ENCODE results near the gene PILRB.
"Not testable (repeated sequence)": the region's sequence is repeated elsewhere in the genome, so short reads cannot be mapped to it uniquely, and the experiment has no call there.

The PILRB gene

DNA sequence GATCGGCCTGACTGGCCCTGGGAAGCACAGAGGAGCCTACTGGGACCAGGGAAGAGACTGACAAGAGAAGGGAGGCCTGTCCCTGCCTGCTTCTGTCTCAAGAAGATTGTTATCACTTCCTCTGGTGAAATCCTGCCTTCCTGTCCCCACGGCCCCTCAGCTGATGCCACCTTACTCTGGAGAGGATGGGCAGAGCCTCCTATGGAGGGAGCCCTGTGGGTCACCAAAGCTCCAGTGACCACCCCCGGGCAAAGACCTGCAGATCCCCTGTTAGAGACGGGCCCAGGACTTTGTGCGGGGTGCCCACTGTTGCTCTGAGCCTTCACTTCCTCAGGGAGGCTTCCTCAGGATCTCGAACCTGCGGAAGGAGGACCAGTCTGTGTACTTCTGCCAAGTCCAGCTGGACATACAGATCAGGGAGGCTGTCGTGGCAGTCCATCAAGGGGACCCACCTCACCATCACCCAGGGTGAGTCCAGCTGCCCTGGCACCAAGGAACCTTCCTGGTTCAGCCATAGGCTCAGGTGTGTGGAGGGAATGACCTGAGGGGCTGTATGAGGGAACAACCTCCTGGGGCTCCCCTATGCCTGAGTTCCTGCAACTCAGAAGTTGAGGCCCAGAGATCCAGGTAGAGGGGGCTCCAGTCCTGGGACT is 1.4 kb upstream of the PILRB start:
- FAIRE-seq, result no peak

DNA sequence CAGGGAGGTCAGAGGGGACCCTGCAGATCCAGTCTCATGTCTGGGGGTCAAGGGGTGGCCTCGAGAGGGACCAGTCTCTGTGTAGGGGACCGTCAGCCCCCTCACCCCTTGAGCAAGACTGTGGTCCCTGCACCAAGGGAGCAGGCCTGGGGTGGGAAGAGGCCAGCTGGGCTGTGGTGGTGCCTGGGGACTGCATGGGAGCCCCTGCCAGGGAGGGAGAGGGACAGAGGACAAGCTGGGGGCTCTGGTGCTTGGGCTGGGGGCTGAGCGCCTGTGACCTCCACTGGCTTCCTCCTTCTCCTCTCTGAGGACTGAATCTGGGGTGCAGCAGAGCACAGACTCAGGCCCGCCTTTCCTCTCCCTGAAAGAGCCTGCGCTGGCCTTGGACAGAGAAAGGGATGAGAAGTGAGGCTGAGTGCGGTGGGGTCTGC is 771 bp upstream of the PILRB start:
- no peak for FAIRE-seq

DNA sequence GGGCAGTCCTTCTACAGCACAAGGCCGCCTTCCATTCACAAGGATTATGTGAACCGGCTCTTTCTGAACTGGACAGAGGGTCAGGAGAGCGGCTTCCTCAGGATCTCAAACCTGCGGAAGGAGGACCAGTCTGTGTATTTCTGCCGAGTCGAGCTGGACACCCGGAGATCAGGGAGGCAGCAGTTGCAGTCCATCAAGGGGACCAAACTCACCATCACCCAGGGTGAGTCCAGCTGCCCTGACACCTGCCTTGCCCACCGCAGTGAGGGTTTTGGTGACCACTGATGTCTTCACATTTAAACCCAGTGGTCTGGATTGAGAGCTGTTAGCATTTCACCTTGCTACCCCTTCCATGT is 918 bp downstream of the PILRB start:
- no peak for FAIRE-seq

DNA sequence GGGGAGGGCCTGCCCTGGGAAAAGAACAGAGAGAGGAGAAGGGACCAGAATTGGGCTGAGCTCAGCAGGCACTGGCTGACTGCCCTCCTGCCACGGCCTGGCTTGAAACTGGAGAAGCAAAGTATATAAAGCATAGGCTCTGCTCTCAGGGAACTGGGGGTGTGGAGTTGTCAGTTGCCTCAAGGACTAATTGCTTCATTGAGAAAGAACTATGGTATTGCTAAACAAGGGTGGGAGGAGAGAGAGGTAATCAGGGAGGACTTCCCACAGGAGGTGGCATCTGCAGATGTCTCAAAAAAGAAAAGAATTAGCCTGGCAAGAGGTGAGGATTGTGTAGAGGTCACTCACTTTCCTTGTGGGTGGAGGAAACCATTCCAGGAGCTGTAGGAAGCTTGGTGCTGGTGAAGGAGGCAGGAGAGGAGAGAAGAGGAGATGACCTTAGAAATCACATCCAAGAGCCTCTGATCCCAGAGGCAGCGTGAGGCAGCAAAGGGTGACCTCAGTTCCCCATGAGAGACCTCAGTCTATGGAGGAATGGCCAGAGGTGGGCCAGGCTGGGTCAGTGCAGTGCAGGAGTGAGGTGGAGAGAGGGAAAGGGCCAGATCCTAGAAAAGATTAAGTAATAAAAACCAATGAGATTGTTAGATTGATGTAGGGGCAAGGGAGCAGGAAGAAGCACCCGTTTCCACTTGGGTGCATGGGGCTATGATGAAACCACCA is 2.4 kb downstream of the PILRB start:
- FAIRE-seq, result no peak

DNA sequence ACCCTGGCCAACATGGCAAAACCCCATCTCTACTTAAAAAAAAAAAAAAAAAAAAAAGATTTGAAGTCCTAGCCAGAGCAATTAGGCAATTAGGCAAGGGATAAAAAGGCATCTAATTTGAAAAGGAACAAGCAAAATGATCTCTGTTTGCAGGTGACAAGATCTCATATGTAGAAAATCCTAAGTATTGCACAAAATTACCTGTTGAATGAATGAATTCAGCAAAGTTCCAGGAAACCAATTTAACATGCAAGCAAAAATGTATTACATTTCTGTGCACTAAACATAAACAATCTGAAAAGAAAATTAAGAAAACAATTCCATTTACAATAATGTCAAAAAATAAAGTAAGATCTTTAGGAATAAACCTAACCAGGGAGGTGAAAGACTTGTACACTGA is 5.2 kb downstream of the PILRB start:
- no peak for FAIRE-seq

DNA sequence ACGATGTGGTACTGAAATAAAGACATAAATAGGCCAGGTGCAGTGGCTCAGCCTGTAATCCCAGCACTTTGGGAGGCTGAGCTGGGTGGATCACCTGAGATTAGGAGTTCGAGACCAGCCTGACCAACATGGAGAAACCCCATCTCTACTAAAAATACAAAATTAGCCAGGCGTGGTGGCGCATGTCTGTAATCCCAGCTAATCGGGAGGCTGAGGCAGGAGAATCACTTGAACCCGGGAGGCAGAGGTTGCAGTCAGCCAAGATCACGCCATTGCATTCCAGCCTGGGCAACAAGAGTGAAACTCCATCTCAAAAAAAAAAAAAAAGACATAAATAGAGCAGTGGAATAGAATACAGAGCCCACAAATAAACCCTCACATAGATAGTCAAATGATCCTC is 5.9 kb downstream of the PILRB start:
- FAIRE-seq, result not testable (repeated sequence)

DNA sequence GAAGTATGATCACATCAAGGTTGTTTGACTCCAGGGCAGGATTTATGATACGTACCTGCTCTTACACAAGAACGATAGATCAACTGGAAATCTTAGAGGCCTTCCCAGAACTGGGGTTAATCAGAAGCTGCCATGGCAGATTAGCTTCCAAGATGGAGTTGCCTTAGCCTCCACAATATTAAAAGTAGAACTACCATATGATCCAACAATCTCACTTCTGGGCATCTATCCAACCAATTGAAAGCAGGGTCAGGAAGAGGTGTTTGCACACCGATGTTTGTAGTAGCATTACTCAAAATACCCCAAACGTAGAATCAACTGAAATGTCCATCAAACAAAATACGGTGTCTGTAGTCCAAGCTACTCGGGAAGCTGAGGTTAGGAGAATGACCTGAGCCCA is 6.6 kb downstream of the PILRB start:
- FAIRE-seq, result no peak

DNA sequence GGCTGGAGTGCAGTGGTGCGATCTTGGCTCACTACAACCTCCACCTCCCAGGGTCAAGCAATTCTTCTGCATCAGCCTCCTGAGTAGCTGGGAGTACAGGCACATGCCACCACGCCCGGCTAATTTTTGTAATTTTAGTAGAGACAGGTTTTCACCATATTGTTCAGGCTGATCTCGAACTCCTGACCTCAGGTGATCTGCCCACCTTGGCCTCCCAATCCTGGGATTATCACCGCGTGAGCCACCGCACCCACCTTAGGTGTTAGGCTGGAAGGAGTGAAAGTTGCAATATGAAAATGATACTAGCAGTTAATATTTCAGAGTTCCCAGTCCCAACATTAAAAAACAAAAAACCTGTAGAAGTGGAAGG is 8.1 kb downstream of the PILRB start:
- FAIRE-seq, result not testable (repeated sequence)

DNA sequence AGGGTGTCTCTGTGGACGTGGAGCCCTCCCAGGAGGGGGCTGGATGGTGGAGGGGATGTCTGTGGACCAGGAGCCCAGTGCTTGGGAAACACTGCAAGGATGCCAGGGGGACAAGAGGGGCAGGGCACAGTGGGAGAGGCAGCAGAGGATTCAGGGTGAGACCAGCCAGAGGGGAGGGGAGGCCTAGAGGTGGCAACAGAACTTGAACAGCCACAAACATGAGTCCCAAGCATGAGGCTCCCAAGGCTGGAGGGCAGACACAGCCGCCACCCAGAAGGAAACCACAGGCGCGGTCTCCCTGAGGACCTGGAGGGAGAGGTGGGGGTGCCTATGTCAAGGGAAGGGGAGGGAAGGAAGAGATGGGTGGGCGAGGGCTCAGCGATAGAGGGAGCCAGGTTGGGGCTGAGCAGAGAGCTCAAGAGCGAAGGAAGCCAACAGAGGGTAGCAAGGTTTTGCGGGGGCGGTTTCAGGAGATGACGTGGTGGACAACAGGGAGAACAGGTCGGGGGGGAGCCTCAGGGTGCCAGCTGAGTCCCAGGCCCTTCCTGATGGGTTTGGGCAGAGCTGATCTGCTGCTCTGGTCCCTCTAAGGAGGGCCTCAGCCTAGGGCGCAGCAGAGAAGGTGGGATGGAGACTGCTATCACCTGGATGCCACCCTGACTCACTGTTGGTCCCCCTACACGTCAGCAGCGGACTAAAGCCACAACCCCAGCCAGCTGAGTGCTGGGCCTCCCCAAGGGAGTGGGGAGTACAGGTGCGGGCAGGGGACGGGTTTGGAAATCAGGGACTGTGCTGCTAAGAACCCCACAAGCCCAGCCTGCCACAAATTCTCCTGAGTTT is 8.7 kb downstream of the PILRB start:
- FAIRE-seq, result no peak

DNA sequence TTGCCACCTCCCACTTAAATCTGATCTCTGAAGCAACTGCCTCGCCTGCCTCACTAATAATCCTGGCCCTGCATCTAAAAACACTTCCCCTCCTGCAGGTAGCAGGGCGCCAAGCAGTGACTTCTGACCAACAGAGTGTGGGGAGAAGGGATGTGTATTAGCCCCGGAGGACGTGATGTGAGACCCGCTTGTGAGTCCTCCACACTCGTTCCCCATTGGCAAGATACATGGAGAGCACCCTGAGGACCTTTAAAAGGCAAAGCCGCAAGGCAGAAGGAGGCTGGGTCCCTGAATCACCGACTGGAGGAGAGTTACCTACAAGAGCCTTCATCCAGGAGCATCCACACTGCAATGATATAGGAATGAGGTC is 9.3 kb downstream of the PILRB start:
- no peak for FAIRE-seq

DNA sequence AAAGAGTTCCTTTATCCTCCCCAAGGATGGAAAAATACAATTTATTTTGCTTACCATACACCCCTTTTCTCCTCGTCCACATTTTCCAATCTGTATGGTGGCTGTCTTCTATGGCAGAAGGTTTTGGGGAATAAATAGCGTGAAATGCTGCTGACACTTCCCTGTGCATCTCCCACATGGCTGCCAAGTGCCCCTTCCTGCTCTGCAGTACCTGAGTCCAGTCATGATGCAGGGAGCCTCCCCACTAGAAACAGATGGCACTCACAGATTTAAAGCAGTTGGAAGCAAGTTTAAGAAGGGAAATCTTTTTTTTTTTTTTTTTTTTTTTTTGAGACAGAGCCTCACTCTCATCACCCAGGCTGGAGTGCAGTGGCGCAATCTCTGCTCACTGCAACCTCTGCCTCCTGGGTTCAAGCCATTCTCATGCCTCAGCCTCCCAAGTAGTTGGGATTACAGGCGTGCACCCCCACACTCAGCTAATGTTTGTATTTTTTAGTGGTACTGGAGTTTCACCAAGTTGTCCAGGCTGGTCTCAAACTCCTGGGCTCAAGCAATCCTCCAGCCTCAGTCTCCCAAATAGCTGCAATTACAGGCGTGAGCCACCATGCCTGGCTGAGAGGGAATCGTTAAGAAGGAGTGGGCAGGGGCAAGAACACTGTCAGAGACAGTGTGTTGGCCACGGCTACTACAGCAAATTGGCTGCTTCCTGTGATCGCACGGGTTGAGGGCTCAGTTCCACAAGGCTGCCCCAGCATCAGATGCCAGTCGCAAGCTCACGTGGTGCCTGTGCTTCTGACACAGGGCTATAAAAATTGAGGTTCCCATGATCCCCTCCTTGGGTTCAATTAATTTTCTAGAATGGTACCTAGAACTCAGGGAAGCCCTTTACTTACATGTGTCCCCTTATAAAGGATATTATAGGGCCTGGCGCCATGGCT is 10.0 kb downstream of the PILRB start:
- no peak for FAIRE-seq

DNA sequence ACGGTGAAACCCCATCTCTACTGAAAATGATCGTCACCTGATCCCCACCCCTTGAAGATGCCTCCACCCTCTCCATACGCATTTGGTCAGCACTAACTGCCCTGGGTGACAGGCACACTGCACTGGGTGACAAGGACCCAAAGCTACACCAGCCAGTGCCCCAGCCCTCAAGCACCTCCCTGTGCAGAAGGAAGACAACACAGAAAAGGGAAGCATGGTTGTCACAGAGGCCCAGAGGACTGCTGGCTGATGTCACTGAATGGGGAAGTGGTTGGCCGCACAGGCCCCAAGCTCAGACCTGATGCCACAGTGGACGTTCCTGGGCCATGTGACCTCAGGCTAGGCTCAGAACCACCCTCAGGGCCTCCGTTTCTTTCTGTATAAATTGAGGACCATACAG is 11.2 kb downstream of the PILRB start:
- FAIRE-seq, result no peak

DNA sequence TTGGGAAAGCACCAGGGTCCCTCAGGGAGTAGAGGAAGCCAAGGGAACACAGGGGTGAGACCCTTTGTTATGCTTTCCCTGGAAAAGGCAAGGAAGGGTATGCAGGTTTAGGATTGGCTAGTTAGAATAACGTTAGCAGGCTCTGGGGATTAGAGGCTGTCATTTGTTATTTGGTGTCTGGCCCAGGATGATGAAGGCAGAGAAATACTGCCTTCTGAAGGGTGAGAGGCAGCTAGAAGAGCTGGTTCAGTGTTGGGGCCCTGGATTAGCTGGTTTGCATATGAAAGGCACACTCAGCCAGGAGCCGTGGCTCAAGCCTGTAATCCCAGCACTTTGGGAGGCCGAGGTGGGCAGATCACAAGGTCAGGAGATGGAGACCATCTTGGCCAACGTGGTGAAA is 12.4 kb downstream of the PILRB start:
- FAIRE-seq, result no peak

DNA sequence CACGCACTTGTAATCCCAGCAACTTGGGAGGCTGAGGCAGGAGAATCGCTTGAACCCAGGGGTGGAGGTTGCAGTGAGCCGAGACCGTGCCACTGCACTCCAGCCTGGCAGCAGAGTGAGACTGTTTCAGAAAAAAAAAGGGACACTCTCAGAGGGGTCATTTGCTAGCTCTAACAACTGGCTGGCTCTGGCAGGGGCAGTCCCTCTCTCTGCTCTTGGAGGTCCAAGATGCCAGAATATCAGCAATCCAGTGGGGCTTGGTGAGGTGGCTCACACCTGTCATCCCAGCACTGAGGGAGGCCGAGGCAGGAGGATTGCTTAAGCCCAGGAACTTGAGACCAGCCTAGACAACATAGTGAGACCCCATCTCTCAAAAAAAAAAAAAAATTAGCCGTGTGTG is 12.8 kb downstream of the PILRB start:
- FAIRE-seq, result no peak

DNA sequence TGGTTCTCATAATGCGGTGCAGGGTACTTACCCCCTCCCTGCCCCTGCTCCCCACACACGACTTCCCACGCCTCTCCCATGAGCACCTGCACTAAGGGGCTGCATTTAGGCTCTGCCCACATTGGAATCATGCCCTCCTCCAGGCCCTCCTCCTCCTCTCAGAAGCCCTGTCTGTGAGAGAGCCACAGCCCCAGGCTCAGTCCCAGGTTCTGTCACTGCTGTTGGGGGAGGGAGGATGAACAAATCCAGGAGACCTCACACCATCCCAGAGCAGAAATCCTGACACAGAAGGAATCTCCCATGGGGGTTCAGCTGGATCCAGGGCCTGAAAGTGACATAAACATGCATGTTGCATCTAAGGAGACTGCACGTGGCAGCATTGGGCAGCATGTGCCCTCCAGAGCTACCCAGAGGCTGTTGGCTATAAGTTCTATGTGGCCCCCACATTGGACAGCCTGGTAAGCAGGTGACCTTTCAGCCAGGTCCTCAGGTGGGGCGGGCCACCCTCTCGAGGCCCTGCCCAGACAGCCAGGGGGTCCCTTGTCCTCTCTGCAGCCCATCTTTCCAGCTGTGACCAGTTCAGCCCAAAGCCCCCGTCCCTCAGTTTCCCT is 13.7 kb downstream of the PILRB start:
- FAIRE-seq, result no peak

DNA sequence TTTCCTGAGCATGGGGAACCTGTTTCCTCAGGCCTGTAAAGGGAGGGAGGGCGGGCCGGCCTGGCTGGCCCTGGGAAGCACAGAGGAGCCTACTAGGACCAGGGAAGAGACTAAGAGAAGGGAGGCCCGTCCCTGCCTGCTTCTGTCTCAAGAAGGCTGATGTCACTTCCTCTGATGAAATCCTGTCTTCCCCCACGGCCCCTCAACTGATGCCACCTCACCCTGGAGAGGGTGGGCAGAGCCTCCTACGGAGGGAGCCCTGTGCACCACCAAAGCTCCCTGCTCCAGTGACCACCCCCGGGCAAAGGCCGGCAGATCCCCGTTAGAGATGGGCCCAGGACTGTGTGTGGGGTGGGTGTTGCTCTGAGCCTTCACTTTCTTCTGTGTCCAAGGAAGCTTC is 14.3 kb downstream of the PILRB start:
- no peak for FAIRE-seq

DNA sequence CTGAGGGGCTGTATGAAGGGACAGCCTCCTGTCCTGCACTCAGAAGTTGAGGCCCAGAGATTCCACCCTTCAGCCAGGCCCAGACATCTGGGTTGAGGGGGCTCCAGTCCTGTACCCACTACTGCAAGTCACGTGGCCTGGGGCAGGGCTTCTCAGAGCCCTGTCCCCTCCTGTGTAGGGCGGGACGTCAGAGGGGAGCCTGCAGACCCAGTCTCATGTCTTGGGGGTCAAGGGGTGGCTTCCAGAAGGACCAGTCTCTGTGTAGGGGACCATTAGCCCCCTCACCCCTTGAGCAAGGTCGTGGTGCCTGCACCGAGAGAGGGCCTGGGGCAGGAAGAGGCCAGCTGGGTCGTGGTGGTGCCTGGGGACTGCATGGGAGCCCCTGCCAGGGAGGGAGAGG is 14.8 kb downstream of the PILRB start:
- FAIRE-seq, result no peak

DNA sequence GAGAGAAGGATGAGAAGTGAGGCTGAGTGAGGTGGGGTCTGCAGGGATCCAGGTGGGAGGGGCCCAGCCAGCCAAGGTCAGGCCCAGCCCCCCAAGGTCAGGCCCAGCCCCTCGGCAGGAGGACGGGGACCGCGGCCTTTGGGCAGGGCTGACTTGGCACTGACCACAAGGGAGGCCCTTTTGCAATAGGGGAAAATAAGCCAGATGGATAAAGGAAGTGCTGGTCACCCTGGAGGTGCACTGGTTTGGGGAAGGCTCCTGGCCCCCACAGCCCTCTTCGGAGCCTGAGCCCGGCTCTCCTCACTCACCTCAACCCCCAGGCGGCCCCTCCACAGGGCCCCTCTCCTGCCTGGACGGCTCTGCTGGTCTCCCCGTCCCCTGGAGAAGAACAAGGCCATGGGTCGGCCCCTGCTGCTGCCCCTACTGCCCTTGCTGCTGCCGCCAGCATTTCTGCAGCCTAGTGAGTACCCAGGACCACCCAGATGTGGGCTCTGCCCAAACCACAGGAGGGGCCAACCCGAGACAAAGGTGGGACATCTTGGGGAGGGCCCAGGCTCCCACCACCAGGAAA is 15.4 kb downstream of the PILRB start, which contains the start of gene PILRA:
PILRA (plus strand) TSS at position 227 of the 571 bp plus-strand sequence; CDS start at position 397, 170 bp downstream.
- no peak for FAIRE-seq

DNA sequence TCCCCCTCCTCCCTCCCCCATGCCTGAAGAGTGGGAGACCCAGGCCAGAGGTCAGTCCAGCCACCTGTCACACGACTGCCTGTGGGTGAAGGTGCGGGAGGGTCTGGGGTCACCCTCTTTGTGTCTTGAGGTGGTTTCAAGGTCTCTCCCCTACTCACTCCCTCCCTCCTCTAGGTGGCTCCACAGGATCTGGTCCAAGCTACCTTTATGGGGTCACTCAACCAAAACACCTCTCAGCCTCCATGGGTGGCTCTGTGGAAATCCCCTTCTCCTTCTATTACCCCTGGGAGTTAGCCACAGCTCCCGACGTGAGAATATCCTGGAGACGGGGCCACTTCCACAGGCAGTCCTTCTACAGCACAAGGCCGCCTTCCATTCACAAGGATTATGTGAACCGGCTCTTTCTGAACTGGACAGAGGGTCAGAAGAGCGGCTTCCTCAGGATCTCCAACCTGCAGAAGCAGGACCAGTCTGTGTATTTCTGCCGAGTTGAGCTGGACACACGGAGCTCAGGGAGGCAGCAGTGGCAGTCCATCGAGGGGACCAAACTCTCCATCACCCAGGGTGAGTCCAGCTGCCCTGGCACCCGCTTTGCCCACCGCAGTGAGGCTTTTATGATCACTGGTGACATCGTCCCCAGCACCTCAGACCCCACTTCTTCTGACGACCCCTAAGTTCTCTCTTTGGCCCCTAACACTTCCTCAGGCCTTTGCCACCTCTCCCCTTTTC is 16.1 kb downstream of the PILRB start:
- FAIRE-seq, result not testable (repeated sequence)

DNA sequence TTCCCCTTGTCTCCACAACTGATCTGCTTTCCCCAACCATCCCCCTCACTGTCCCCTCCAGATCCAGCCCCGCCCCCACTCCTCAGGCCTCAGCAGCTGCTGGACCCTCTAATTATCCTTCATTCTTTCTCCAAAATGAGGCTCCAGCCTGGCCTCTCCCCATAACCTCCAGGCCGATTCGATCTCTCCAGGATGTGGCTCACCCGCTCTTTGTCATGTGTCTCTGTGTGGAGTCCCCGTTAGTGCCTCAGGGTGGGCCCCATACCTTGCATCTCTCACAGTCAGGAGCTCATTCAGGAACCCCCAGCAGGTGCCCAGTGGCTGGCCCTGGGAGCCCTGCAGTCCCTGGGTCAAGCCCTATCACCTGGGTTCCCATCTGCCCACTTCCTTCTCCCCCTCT is 16.7 kb downstream of the PILRB start:
- FAIRE-seq, result no peak

DNA sequence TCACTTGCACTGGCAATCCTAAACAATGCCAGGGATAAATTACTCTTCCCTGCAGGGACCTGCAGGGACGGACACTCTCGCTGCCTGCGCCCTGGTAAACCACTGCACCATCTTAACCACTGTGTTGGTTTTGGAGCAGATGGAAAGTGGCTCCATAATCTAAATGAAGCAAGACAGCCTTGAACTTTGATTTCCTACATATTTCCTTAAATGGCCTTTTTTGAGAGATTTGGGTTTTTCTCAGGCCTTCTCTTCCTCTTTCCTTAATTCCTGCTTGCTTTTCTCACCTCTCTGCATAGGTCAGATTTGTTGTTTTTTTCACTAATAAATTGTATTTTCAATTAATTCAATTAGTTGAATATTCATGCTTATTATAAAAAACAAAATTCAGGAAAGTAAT is 18.1 kb downstream of the PILRB start:
- FAIRE-seq, result no peak
